ENCODE measurements around the gene CLIC5.

- TF ChIP-seq POLR2A (IDR thresholded peaks at IDR 0.05) (no peak), CTCF (IDR thresholded peaks at IDR 0.05 in 4 of 5, conservative IDR thresholded peaks at IDR 0.05 in 1 of 5) (no peak)
These were observed 81.8 kb downstream of the CLIC5 start for GRCh38 chr6:45933855-45934254.
